ENCODE measurements around the gene GPR108.

The GPR108 gene

DNA sequence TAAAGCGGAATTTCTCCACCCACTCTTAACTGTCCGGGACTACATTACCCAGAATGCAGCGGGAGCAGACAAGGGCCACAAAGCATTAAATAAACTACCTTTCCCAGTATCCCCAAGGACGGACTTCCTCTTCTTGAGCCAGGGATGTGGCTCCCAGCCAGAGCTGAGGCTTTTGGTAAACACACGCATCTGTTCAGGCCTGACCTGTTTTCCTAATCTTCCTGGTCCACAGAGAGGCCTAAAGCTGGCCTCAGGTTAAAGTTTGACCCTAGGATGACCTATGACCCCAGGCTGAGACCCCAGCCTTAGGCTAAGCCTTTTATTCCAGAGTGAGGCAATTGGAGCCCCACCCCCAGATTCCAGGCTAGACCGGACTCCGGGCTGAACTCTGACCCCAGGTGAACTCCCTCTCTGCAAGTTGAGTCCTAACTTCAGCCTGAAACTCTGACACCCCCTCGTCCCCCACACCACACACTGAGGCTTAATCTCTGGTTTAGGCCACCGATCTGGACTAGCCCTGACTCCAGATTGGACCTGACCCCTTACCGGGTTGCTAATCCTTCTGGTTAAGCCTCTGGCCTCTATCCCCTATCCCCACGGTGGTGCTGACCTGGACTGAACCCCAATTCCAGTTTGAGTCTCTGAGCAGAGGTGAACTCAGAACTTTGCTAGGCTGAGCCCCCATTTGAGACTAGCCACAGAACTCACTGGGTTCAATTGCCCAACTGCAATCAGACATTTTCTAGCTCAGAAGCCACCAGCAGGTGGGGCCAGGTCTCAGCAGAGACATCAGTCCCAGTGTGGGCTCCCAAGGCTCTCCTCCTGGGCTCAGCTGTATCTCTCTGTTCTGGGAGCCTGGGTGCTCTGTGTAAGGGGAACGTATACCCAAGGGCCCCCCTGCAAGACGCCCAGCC lies 750 bp upstream of the GPR108 start:
- Histone ChIP-seq H4K8ac (ENCODE audit: low read depth, low read length) (peak overlapping the region; percentile 96), H3K79me1 (ENCODE audit: low read length) (peaks cover 40% of the 10 kb centered on the region), H2AK5ac (ENCODE audit: low read length) (peak overlapping the region; percentile 27), H3K4me2 (ENCODE audit: low read length) (peak overlapping the region; percentile 58), H3K27me3 (ENCODE audit: insufficient read depth, low read length) (no peaks in the 10 kb centered on the region), H2BK12ac (ENCODE audit: low read length) (peak overlapping the region; percentile 68), H3K79me2 (ENCODE audit: control insufficient read depth, insufficient read depth, low read length, poor library complexity) (peaks cover 19% of the 10 kb centered on the region), H3K4me3 (ENCODE audit: low read depth, low read length) (no peak overlapping the region), H4K91ac (ENCODE audit: low read depth, low read length) (peak overlapping the region; percentile 93), H3K27ac (ENCODE audit: low read depth, low read length) (peak overlapping the region; percentile 72), H3K4me1 (ENCODE audit: control insufficient read depth in 1 of 2, insufficient read depth in 2 of 2, low read length in 2 of 2) (peaks cover 33 to 36% of the 10 kb centered on the region in 2 experiments), H3K9ac (ENCODE audit: low read length) (no peak overlapping the region), H3K14ac (ENCODE audit: low read length) (peak overlapping the region; percentile 16), H2BK120ac (ENCODE audit: insufficient read depth, low read length, poor library complexity) (peak overlapping the region; percentile 95), H3K9me3 (ENCODE audit: insufficient read depth, low read depth, low read length) (no peaks in the 10 kb centered on the region), H2AFZ (ENCODE audit: insufficient read depth, low read length, poor library complexity) (peak overlapping the region; percentile 94), H3K4ac (ENCODE audit: low read depth, low read length) (peak overlapping the region; percentile 38), H3K36me3 (ENCODE audit: control insufficient read depth in 1 of 2, insufficient read depth in 2 of 2, low read length in 2 of 2) (peaks cover 9 to 13% of the 10 kb centered on the region in 2 experiments), H4K12ac (ENCODE audit: low read depth, low read length) (peak overlapping the region; percentile 87), H3K18ac (ENCODE audit: low read length) (peak overlapping the region; percentile 69), H3K23ac (ENCODE audit: low read length) (no peak overlapping the region), H2BK5ac (ENCODE audit: low read depth, low read length, poor library complexity) (peak overlapping the region; percentile 50)
- WGBS (ENCODE audit: extremely low coverage, insufficient coverage, insufficient read length): no CpG with 5 or more reads among the region's 13 CpGs
- peak; percentile 90 to 91 for DNase-seq

DNA sequence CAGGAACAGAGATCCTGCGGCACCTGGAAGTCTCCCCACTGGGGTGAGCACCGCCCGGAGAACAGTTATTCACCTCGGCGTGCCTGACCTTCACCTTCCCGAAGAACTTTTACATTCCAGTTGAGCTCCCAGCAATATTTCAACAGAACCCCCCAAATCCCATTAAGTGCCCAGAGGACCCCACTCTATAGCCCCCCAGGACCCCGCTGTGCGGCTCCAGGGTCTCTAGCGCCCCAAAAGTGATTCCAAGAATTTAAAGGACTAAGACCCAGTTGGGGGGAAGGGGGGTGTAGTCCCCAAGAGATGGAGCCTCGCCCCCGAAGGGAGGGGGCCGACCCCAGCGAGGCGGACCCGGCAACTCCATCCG lies 480 bp downstream of the GPR108 start:
- H3K14ac ChIP-seq (ENCODE audit: low read length): peak overlapping the region; percentile 56
- H3K4me2 ChIP-seq (ENCODE audit: low read length): peak overlapping the region; percentile 86
- peak overlapping the region; percentile 16 for H2BK120ac ChIP-seq (ENCODE audit: insufficient read depth, low read length, poor library complexity)
- peak overlapping the region; percentile 97 for H3K27ac ChIP-seq (ENCODE audit: low read depth, low read length)
- no peaks in the 10 kb centered on the region for H3K27me3 ChIP-seq (ENCODE audit: insufficient read depth, low read length)
- peaks cover 19% of the 10 kb centered on the region for H3K79me2 ChIP-seq (ENCODE audit: control insufficient read depth, insufficient read depth, low read length, poor library complexity)
- peak overlapping the region; percentile 97 for H4K91ac ChIP-seq (ENCODE audit: low read depth, low read length)
- peaks cover 24 to 27% of the 10 kb centered on the region in 2 experiments for H3K4me1 ChIP-seq (ENCODE audit: control insufficient read depth in 1 of 2, insufficient read depth in 2 of 2, low read length in 2 of 2)
- H2AFZ ChIP-seq (ENCODE audit: insufficient read depth, low read length, poor library complexity): peak overlapping the region; percentile 87
- H3K9ac ChIP-seq (ENCODE audit: low read length): peak overlapping the region; percentile 30
- H3K4me3 ChIP-seq (ENCODE audit: low read depth, low read length): peak overlapping the region; percentile 79
- H4K12ac ChIP-seq (ENCODE audit: low read depth, low read length): peak overlapping the region; percentile 56
- no peak overlapping the region for H3K23ac ChIP-seq (ENCODE audit: low read length)
- peak overlapping the region; percentile 8 for H3K18ac ChIP-seq (ENCODE audit: low read length)
- H3K36me3 ChIP-seq (ENCODE audit: control insufficient read depth in 1 of 2, insufficient read depth in 2 of 2, low read length in 2 of 2): peaks cover 16 to 21% of the 10 kb centered on the region in 2 experiments
- H2AK5ac ChIP-seq (ENCODE audit: low read length): no peak overlapping the region
- no peak overlapping the region for H2BK12ac ChIP-seq (ENCODE audit: low read length)
- H4K8ac ChIP-seq (ENCODE audit: low read depth, low read length): peak overlapping the region; percentile 91
- H3K79me1 ChIP-seq (ENCODE audit: low read length): peaks cover 38% of the 10 kb centered on the region
- H3K4ac ChIP-seq (ENCODE audit: low read depth, low read length): no peak overlapping the region
- peak overlapping the region; percentile 46 for H2BK5ac ChIP-seq (ENCODE audit: low read depth, low read length, poor library complexity)
- no CpG with 5 or more reads among the region's 16 CpGs for WGBS (ENCODE audit: extremely low coverage, insufficient coverage, insufficient read length)
- H3K9me3 ChIP-seq (ENCODE audit: insufficient read depth, low read depth, low read length): no peaks in the 10 kb centered on the region
- no peak for DNase-seq

DNA sequence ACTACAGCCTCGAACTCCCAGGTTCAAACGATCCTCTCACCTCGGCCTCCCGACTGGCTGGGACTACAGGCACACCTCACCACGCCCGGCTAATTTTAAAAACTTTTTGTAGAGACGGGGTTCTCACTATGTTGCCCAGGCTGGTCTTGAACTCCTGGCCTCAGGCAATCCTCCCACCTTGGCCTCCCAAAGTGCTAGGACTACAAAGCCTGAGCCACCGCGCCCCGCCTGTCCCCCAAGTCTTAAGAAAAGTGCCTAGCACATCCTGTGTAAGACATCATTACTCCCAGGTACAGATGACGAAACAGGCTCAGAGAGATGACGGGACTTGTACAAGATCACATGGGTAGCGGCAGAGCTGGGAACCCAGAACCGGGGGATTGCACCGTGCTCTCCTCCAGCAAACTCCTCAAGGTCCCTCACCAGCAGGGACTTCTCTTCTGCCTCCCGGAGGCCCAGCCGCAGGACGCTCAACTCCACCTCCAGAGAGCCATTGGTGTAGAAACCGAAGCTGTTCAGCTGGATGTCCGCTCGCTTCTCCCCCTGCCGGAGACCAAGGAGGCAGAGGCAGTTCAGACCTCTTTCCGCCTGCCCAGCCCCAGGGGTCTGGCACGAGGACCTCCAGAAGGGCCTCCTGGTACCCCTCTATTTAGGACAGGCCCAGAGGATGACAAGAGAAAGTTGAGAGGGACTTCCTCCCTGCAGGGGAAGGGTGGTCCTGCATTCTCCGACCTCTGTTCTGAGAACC lies 1.0 kb downstream of the GPR108 start:
- peak overlapping the region; percentile 56 for H4K12ac ChIP-seq (ENCODE audit: low read depth, low read length)
- peak overlapping the region; percentile 97 for H4K91ac ChIP-seq (ENCODE audit: low read depth, low read length)
- no peak overlapping the region for H2BK12ac ChIP-seq (ENCODE audit: low read length)
- H4K8ac ChIP-seq (ENCODE audit: low read depth, low read length): peak overlapping the region; percentile 62
- peak overlapping the region; percentile 17 for H3K4ac ChIP-seq (ENCODE audit: low read depth, low read length)
- H3K9ac ChIP-seq (ENCODE audit: low read length): peak overlapping the region; percentile 30
- peak overlapping the region; percentile 87 for H2AFZ ChIP-seq (ENCODE audit: insufficient read depth, low read length, poor library complexity)
- H3K4me2 ChIP-seq (ENCODE audit: low read length): peak overlapping the region; percentile 86
- peaks cover 20 to 22% of the 10 kb centered on the region in 2 experiments for H3K36me3 ChIP-seq (ENCODE audit: control insufficient read depth in 1 of 2, insufficient read depth in 2 of 2, low read length in 2 of 2)
- no peak overlapping the region for H2BK120ac ChIP-seq (ENCODE audit: insufficient read depth, low read length, poor library complexity)
- H3K23ac ChIP-seq (ENCODE audit: low read length): no peak overlapping the region
- peak overlapping the region; percentile 56 for H3K14ac ChIP-seq (ENCODE audit: low read length)
- peaks cover 24 to 27% of the 10 kb centered on the region in 2 experiments for H3K4me1 ChIP-seq (ENCODE audit: control insufficient read depth in 1 of 2, insufficient read depth in 2 of 2, low read length in 2 of 2)
- H2AK5ac ChIP-seq (ENCODE audit: low read length): peak overlapping the region; percentile 57
- peak overlapping the region; percentile 46 for H2BK5ac ChIP-seq (ENCODE audit: low read depth, low read length, poor library complexity)
- peak overlapping the region; percentile 97 for H3K27ac ChIP-seq (ENCODE audit: low read depth, low read length)
- H3K4me3 ChIP-seq (ENCODE audit: low read depth, low read length): peak overlapping the region; percentile 79
- peak; percentile 80 to 87 for DNase-seq
- peaks cover 38% of the 10 kb centered on the region for H3K79me1 ChIP-seq (ENCODE audit: low read length)
- no CpG with 5 or more reads among the region's 25 CpGs for WGBS (ENCODE audit: extremely low coverage, insufficient coverage, insufficient read length)
- peak overlapping the region; percentile 8 for H3K18ac ChIP-seq (ENCODE audit: low read length)
- no peaks in the 10 kb centered on the region for H3K27me3 ChIP-seq (ENCODE audit: insufficient read depth, low read length)
- H3K79me2 ChIP-seq (ENCODE audit: control insufficient read depth, insufficient read depth, low read length, poor library complexity): peaks cover 19% of the 10 kb centered on the region
- no peaks in the 10 kb centered on the region for H3K9me3 ChIP-seq (ENCODE audit: insufficient read depth, low read depth, low read length)

GRCh38 chr19:6735181-6735911 lies 2.0 kb downstream of the GPR108 start:
- Histone ChIP-seq H2BK120ac (ENCODE audit: insufficient read depth, low read length, poor library complexity) (no peak overlapping the region), H2BK5ac (ENCODE audit: low read depth, low read length, poor library complexity) (no peak overlapping the region), H3K4me3 (ENCODE audit: low read depth, low read length) (no peak overlapping the region), H3K36me3 (ENCODE audit: control insufficient read depth in 1 of 2, insufficient read depth in 2 of 2, low read length in 2 of 2) (peaks cover 24 to 26% of the 10 kb centered on the region in 2 experiments), H4K91ac (ENCODE audit: low read depth, low read length) (peak overlapping the region; percentile 40), H3K18ac (ENCODE audit: low read length) (no peak overlapping the region), H3K23ac (ENCODE audit: low read length) (no peak overlapping the region), H4K8ac (ENCODE audit: low read depth, low read length) (no peak overlapping the region), H2AK5ac (ENCODE audit: low read length) (no peak overlapping the region), H2BK12ac (ENCODE audit: low read length) (no peak overlapping the region), H3K4me2 (ENCODE audit: low read length) (no peak overlapping the region), H3K4me1 (ENCODE audit: control insufficient read depth in 1 of 2, insufficient read depth in 2 of 2, low read length in 2 of 2) (peaks cover 21 to 24% of the 10 kb centered on the region in 2 experiments), H3K27me3 (ENCODE audit: insufficient read depth, low read length) (no peaks in the 10 kb centered on the region), H3K9me3 (ENCODE audit: insufficient read depth, low read depth, low read length) (peaks cover 2% of the 10 kb centered on the region), H3K79me2 (ENCODE audit: control insufficient read depth, insufficient read depth, low read length, poor library complexity) (peaks cover 12% of the 10 kb centered on the region), H3K4ac (ENCODE audit: low read depth, low read length) (no peak overlapping the region), H4K12ac (ENCODE audit: low read depth, low read length) (no peak overlapping the region), H3K27ac (ENCODE audit: low read depth, low read length) (no peak overlapping the region), H3K14ac (ENCODE audit: low read length) (no peak overlapping the region), H2AFZ (ENCODE audit: insufficient read depth, low read length, poor library complexity) (no peak overlapping the region), H3K9ac (ENCODE audit: low read length) (no peak overlapping the region), H3K79me1 (ENCODE audit: low read length) (peaks cover 29% of the 10 kb centered on the region)
- DNase-seq: no peak
- WGBS (ENCODE audit: extremely low coverage, insufficient coverage, insufficient read length): no CpG with 5 or more reads among the region's 15 CpGs

All from trophoblast cell (in vitro differentiated cells and primary cell).